ENCODE data around the gene ADO. TPM values are rescaled to one million over a fixed set of nuclear protein-coding genes. Genes with fewer than 3 reads are reported as not detected.

ADO gene
- total and polyA plus RNA-seq, 2 of the 4 experiments (the other 2 are of a cell fraction), result 8.0 to 8.1 TPM

GRCh38 chr10:62790019-62790555, 14.4 kb upstream of the ADO start:
- Histone ChIP-seq H4K8ac (ENCODE audit: low read depth in 2 of 2, low read length in 2 of 2) (no peak overlapping the region), H3K4ac (ENCODE audit: low read depth, low read length) (no peak overlapping the region), H3K23ac (ENCODE audit: low read depth, low read length) (no peak overlapping the region), H2BK20ac (ENCODE audit: low read depth, low read length) (no peak overlapping the region), H3K9ac (ENCODE audit: low read depth, low read length) (no peak overlapping the region), H2BK120ac (ENCODE audit: low read depth, low read length) (no peak overlapping the region), H3K56ac (ENCODE audit: extremely low read depth, insufficient read depth, low read length) (no peak overlapping the region), H3K14ac (replicated peaks; ENCODE audit: low read depth, low read length) (no peak overlapping the region), H2AFZ (replicated peaks; ENCODE audit: low read length, poor library complexity) (no peak overlapping the region), H3K4me3 (ENCODE audit: insufficient read depth, low read depth, low read length) (no peak overlapping the region), H4K5ac (ENCODE audit: low read depth, low read length) (no peak overlapping the region), H3K36me3 (ENCODE audit: control insufficient read depth, insufficient read depth, low read length) (no peaks in the 10 kb centered on the region), H4K91ac (ENCODE audit: insufficient read depth, low read depth, low read length) (no peak overlapping the region), H3K79me1 (ENCODE audit: low read depth in 1 of 2, low read length in 2 of 2) (no peaks in the 10 kb centered on the region), H4K20me1 (ENCODE audit: insufficient read depth, low read length) (no peaks in the 10 kb centered on the region), H2AK9ac (replicated peaks; ENCODE audit: low read depth, low read length, poor library complexity) (no peak overlapping the region), H3K9me1 (ENCODE audit: insufficient read depth, low read length) (0 out of 2 replicates have a peak, but pooled peaks cover 2% of the 10 kb centered on the region), H3K9me3 (ENCODE audit: control insufficient read depth, insufficient read depth, low read length) (no peaks in the 10 kb centered on the region), H3K27ac (ENCODE audit: insufficient read depth, low read length) (no peak overlapping the region), H3K18ac (ENCODE audit: low read depth, low read length) (no peak overlapping the region), H2AK5ac (ENCODE audit: low read depth, low read length) (peak overlapping the region; percentile 30; the same call in 1 of the 2 replicates), H2BK5ac (ENCODE audit: low read depth, low read length, poor library complexity, severe bottlenecking) (no peak overlapping the region), H3K4me2 (ENCODE audit: low read depth, low read length) (no peak overlapping the region), H2BK15ac (ENCODE audit: low read depth, low read length) (no peak overlapping the region), H3K27me3 (ENCODE audit: control insufficient read depth, insufficient read depth, low read length) (no peaks in the 10 kb centered on the region), H3K4me1 (ENCODE audit: control insufficient read depth, insufficient read depth, low read length) (no peaks in the 10 kb centered on the region)
- dilution Hi-C loops (cut with HindIII; ENCODE audit: low sequenced_read_pairs, unreplicated experiment), result no loop called here
- 96% methylated on average over 7 of the region's 14 CpGs; no CpG with 5 or more reads in 1 of the 2 experiments for WGBS, 2 experiments (ENCODE audit: extremely low coverage in 2 of 2, insufficient read length in 1 of 2)
- TF ChIP-seq RAD21 (IDR thresholded peaks at IDR 0.05; ENCODE audit: low read length), result no peak
- TF ChIP-seq CTCF (conservative IDR thresholded peaks at IDR 0.05; ENCODE audit: low read depth, low read length), result no peak
- no peak for TF ChIP-seq USF2 (IDR thresholded peaks at IDR 0.05; ENCODE audit: low read depth, low read length)
- TF ChIP-seq ELK1 (IDR thresholded peaks at IDR 0.05; ENCODE audit: borderline replicate concordance, low read depth, low read length), result no peak
- no peak for TF ChIP-seq MXI1 (IDR thresholded peaks at IDR 0.05; ENCODE audit: borderline replicate concordance, low read depth, low read length)
- no peak for TF ChIP-seq BHLHE40 (IDR thresholded peaks at IDR 0.05; ENCODE audit: low read depth, low read length)
- TF ChIP-seq RFX5 (IDR thresholded peaks at IDR 0.05; ENCODE audit: low read depth, low read length), result no peak
- no peak for TF ChIP-seq FOS (IDR thresholded peaks at IDR 0.05; ENCODE audit: low read depth, low read length)
- TF ChIP-seq RCOR1 (IDR thresholded peaks at IDR 0.05; ENCODE audit: insufficient replicate concordance, low read length), result no peak
- TF ChIP-seq MAZ (IDR thresholded peaks at IDR 0.05; ENCODE audit: borderline replicate concordance, low read depth, low read length), result no peak
- no peak for TF ChIP-seq MAFK (IDR thresholded peaks at IDR 0.05; ENCODE audit: low read depth, low read length)
- TF ChIP-seq CEBPB (IDR thresholded peaks at IDR 0.05; ENCODE audit: low read depth, low read length), result no peak
- no peak for TF ChIP-seq CHD1 (IDR thresholded peaks at IDR 0.05; ENCODE audit: low read depth, low read length)
- no peak for TF ChIP-seq POLR2A (IDR thresholded peaks at IDR 0.05; ENCODE audit: low read depth, low read length)
- no peak for TF ChIP-seq NFE2L2 (IDR thresholded peaks at IDR 0.05; ENCODE audit: low read depth, low read length)
- no peak for TF ChIP-seq SMC3 (IDR thresholded peaks at IDR 0.05; ENCODE audit: low read depth, low read length)
- intact Hi-C loops (cut with micrococcal nuclease), result no loop called here
- in situ Hi-C loops (cut with MboI; ENCODE audit: low sequenced_read_pairs), result no loop called here
- ATAC-seq (ENCODE audit: low read depth), result no peak
- no peak for DNase-seq
- BruUV-seq (replicated peaks), result no TSS peak
- POLR2A ChIA-PET (ENCODE audit: unreplicated experiment), result no interaction called here
- CTCF ChIA-PET, result no interaction called here

Measured in IMR-90 (cell line).